Body of pancreas (tissue), 4 donors: ENCODE measurements around the gene FKRP. TPM values are rescaled to one million over a fixed set of nuclear protein-coding genes. Genes with fewer than 3 reads are reported as not detected.

Experiments
- ATAC-seq: fragments of 150-250 bp; one replicate; pipeline ENCODE4 v1.9.1; 2016
- DNase-seq, 4 donors: peaks; one replicate each; pipeline ENCODE4 v3.0.0-alpha.2; 2019
- H3K27ac ChIP-seq, 4 donors: fragments of 200-600 bp; sonication (generic); 1 replicate in 3 of 4; 2 replicates in 1 of 4; pipeline versions ENCODE4 v1.5.1 to v1.6.1; 2016 to 2019; ENCODE audit warnings: mild to moderate bottlenecking in 1 of 4, mixed read lengths in 1 of 4, moderate library complexity in 1 of 4
- H3K27me3 ChIP-seq, 2 donors: fragments of 200-600 bp; sonication (generic); one replicate each; pipeline ENCODE4 v1.6.0; 2016; ENCODE audit warnings: mild to moderate bottlenecking in 1 of 2
- H3K36me3 ChIP-seq, 2 donors: fragments of 200-600 bp; sonication (generic); replicated peaks in 1 of 2; 2 replicates each; pipeline ENCODE4 v1.5.1; 2016; ENCODE audit warnings: low read depth in 2 of 2; ENCODE audit not compliant: insufficient read depth in 1 of 2
- H3K4me1 ChIP-seq: fragments of 200-600 bp; sonication (generic); one replicate; pipeline ENCODE4 v1.6.0; 2016
- H3K4me3 ChIP-seq, 2 donors: fragments of 200-600 bp; sonication (generic); 1 replicate in 1 of 2; 2 replicates in 1 of 2; pipeline ENCODE4 v1.5.1; 2016 to 2019
- H3K9me3 ChIP-seq, 3 donors: fragments of 200-600 bp; sonication (generic); 1 replicate in 2 of 3; 2 replicates in 1 of 3; pipeline ENCODE4 v1.5.1; 2016
- POLR2A ChIP-seq, 3 donors: fragments of 450-650 bp; IDR thresholded peaks; one replicate each; pipeline ENCODE4 v1.6.1; 2016; ENCODE audit warnings: antibody characterized with exemption in 3 of 3, mild to moderate bottlenecking in 2 of 3
- WGBS, 2 donors: methylation state at CpG; one replicate each; pipeline ENCODE4 v1.1.5; 2017; 5-methylcytosine and 5-hydroxymethylcytosine counted together
- intact Hi-C: fragments of 100-400 bp; cut with DNase I; formaldehyde crosslinking; loops from one replicate; pipeline ENCODE4 v1.15.1; 2023
- total RNA-seq, 2 donors: library from RNA; depleted of rRNA; stranded (reverse); fragments of >200 nt; gene quantifications; one replicate each; pipeline ENCODE4 v1.1.0, GENCODE V29; 2016
- TF ChIP-seq, protein P1 (sequence below), 7 experiments: fragments of 450-650 bp in 4 of 7; fragments of 200-600 bp in 3 of 7; sonication (generic) in 3 of 7; IDR thresholded peaks; one replicate each; pipeline ENCODE4 v1.5.1; 2016 to 2019; ENCODE audit warnings: antibody characterized with exemption in 7 of 7

Gene FKRP
- total RNA-seq, 2 donors from 2014 or later: 8.8 to 13.2 TPM

- Histone ChIP-seq H3K4me1 (peaks cover 11% of the 10 kb centered on the region), H3K27ac (no peak overlapping the region), H3K4me3 (no peak overlapping the region), H3K27me3 (no peaks in the 10 kb centered on the region), H3K9me3 (no peaks in the 10 kb centered on the region), H3K36me3 (peaks cover 0 to 4% of the 10 kb centered on the region in 2 donors)
- DNase-seq: no peak
- 81% methylated on average over 18 to 19 of the region's 19 CpGs for WGBS, 2 donors
- TF ChIP-seq POLR2A (IDR thresholded peaks at IDR 0.05): no peak
- TF ChIP-seq, protein P1, sequence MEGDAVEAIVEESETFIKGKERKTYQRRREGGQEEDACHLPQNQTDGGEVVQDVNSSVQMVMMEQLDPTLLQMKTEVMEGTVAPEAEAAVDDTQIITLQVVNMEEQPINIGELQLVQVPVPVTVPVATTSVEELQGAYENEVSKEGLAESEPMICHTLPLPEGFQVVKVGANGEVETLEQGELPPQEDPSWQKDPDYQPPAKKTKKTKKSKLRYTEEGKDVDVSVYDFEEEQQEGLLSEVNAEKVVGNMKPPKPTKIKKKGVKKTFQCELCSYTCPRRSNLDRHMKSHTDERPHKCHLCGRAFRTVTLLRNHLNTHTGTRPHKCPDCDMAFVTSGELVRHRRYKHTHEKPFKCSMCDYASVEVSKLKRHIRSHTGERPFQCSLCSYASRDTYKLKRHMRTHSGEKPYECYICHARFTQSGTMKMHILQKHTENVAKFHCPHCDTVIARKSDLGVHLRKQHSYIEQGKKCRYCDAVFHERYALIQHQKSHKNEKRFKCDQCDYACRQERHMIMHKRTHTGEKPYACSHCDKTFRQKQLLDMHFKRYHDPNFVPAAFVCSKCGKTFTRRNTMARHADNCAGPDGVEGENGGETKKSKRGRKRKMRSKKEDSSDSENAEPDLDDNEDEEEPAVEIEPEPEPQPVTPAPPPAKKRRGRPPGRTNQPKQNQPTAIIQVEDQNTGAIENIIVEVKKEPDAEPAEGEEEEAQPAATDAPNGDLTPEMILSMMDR (IDR thresholded peaks at IDR 0.05): no peak
- no peak for ATAC-seq
- intact Hi-C loops: no loop called here
Observed at GRCh38 chr19:46737761-46738171, 8.1 kb upstream of the FKRP start.

- TF ChIP-seq, protein P1 (IDR thresholded peaks at IDR 0.05): no peak
- TF ChIP-seq POLR2A (IDR thresholded peaks at IDR 0.05): no peak
- intact Hi-C loops: no loop called here
- ATAC-seq: peak; percentile 22
- 79 to 86% methylated on average over 5 to 14 of the region's 14 CpGs for WGBS, 2 donors
- Histone ChIP-seq H3K27ac (no peak overlapping the region), H3K9me3 (no peaks in the 10 kb centered on the region), H3K4me3 (no peak overlapping the region), H3K36me3 (peaks cover 0 to 2% of the 10 kb centered on the region in 2 donors), H3K4me1 (peaks cover 19% of the 10 kb centered on the region), H3K27me3 (no peaks in the 10 kb centered on the region)
- DNase-seq: peak in 1 of 4 donors; percentile 30
Observed at GRCh38 chr19:46739290-46739771, 6.5 kb upstream of the FKRP start.

- intact Hi-C loops: no loop called here
- no peak for ATAC-seq
- TF ChIP-seq, protein P1 (IDR thresholded peaks at IDR 0.05): no peak
- no peak for TF ChIP-seq POLR2A (IDR thresholded peaks at IDR 0.05)
Observed at GRCh38 chr19:46741447-46741846, 4.4 kb upstream of the FKRP start.

DNA sequence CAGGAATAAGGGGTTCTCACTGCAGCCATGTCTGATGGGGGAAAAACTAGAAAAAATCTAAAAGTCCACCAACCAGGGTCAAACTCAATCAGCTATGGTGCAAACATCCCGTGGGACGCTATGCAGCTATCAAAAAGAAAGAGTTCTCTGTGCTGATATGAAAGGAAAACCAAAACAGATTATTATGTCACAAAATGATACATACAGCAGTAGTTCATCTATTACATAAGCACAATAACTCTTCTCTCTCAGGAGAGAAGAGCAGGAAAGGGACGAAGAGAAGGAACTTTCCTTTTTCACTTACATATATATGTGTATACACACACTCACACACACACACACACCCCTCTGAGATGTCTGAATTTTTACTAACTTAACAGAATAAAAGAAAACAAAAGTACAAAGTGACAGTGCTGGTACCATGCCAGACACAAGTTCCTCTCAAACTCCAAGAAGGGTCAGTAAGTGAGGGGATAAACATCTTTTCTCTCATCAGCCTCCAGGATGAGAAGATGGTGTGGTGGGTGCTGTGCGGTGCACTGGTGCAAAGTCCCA is 2.9 kb upstream of the FKRP start:
- Histone ChIP-seq H3K4me1 (peaks cover 38% of the 10 kb centered on the region), H3K27me3 (no peaks in the 10 kb centered on the region), H3K9me3 (no peaks in the 10 kb centered on the region), H3K27ac (no peak overlapping the region), H3K4me3 (no peak overlapping the region), H3K36me3 (no peaks in the 10 kb centered on the region)
- 54 to 64% methylated on average over 4 of the region's 4 CpGs for WGBS, 2 donors
- TF ChIP-seq, protein P1 (IDR thresholded peaks at IDR 0.05): no peak
- TF ChIP-seq POLR2A (IDR thresholded peaks at IDR 0.05): no peak
- intact Hi-C loops: no loop called here
- ATAC-seq: no peak
- no peak for DNase-seq

More at GRCh38 chr19:46741447-46741846, 4.4 kb upstream of the FKRP start:
- no peaks in the 10 kb centered on the region for H3K36me3 ChIP-seq
- no peak overlapping the region for H3K27ac ChIP-seq
- no peaks in the 10 kb centered on the region for H3K27me3 ChIP-seq
- DNase-seq: no peak
- no peaks in the 10 kb centered on the region for H3K9me3 ChIP-seq
- H3K4me3 ChIP-seq: no peak overlapping the region
- H3K4me1 ChIP-seq: peaks cover 28% of the 10 kb centered on the region
- WGBS, 2 donors: 84 to 86% methylated on average over 8 to 17 of the region's 17 CpGs
